Measurements from ENCODE around the gene FZD4. TPM values are rescaled to one million over a fixed set of nuclear protein-coding genes. Genes with fewer than 3 reads are reported as not detected.
A peak's percentile ranks its signal among the peaks of the same experiment; 100 is the strongest.
"Not testable (repeated sequence)": the region's sequence is repeated elsewhere in the genome, so short reads cannot be mapped to it uniquely, and the experiment has no call there.

Gene FZD4
- total RNA-seq (41.4 TPM), polyA plus RNA-seq (ENCODE audit: insufficient read depth, low read depth, low replicate concordance) (21.4 TPM)
- long read RNA-seq, donor 1, full-length matches to known transcripts = 11 of 11 reads
- long read RNA-seq, donor 1, partial matches to known transcripts = 0 of 11 reads
- long read RNA-seq, donor 1, other reads (novel, unspliced or antisense) = 0 of 11 reads
- long read RNA-seq, donor 2, full-length matches to known transcripts = 18 of 18 reads
- long read RNA-seq, donor 2, partial matches to known transcripts = 0 of 18 reads
- long read RNA-seq, donor 2, other reads (novel, unspliced or antisense) = 0 of 18 reads
- long read RNA-seq, donor 3, full-length matches to known transcripts = 11 of 11 reads
- long read RNA-seq, donor 3, partial matches to known transcripts = 0 of 11 reads
- long read RNA-seq, donor 3, other reads (novel, unspliced or antisense) = 0 of 11 reads
- long read RNA-seq, donor 4, full-length matches to known transcripts = 13 of 13 reads
- long read RNA-seq, donor 4, partial matches to known transcripts = 0 of 13 reads
- long read RNA-seq, donor 4, other reads (novel, unspliced or antisense) = 0 of 13 reads
- long read RNA-seq, donor 5 = 0 reads
- long read RNA-seq, donor 6, full-length matches to known transcripts = 2 of 2 reads
- long read RNA-seq, donor 6, partial matches to known transcripts = 0 of 2 reads
- long read RNA-seq, donor 6, other reads (novel, unspliced or antisense) = 0 of 2 reads
- long read RNA-seq, donor 7, full-length matches to known transcripts = 3 of 14 reads
- long read RNA-seq, donor 7, partial matches to known transcripts = 0 of 14 reads
- long read RNA-seq, donor 7, other reads (novel, unspliced or antisense) = 11 of 14 reads
- long read RNA-seq, donor 8, full-length matches to known transcripts = 7 of 7 reads
- long read RNA-seq, donor 8, partial matches to known transcripts = 0 of 7 reads
- long read RNA-seq, donor 8, other reads (novel, unspliced or antisense) = 0 of 7 reads
- long read RNA-seq, donor 9, full-length matches to known transcripts = 11 of 21 reads
- long read RNA-seq, donor 9, partial matches to known transcripts = 10 of 21 reads
- long read RNA-seq, donor 9, other reads (novel, unspliced or antisense) = 0 of 21 reads
- long read RNA-seq, donor 10, full-length matches to known transcripts = 9 of 9 reads
- long read RNA-seq, donor 10, partial matches to known transcripts = 0 of 9 reads
- long read RNA-seq, donor 10, other reads (novel, unspliced or antisense) = 0 of 9 reads

- peak within 1 kb of the TSS; percentile 86 to 95 (median 93) for H3K9ac ChIP-seq (ENCODE audit: low read length in 3 of 3)
- H3K4me1 ChIP-seq (ENCODE audit: control insufficient read depth in 2 of 3, insufficient read depth in 2 of 3, low read depth in 1 of 3, low read length in 3 of 3) = peaks cover 10 to 33% (median 24%) of the 10 kb centered on the region in 3 donors
- H3K27ac ChIP-seq (ENCODE audit: low read depth in 2 of 2, low read length in 2 of 2) = peak within 1 kb of the TSS; percentile 97 to 98
- DNase-seq (peak; percentile 93 to 97 (median 95)), FAIRE-seq (no peak)
- H3K9me3 ChIP-seq (ENCODE audit: control insufficient read depth in 2 of 3, insufficient read depth in 1 of 3, low read length in 3 of 3) = no peaks in the 10 kb centered on the region
- no peaks in the 10 kb centered on the region for H3K27me3 ChIP-seq (ENCODE audit: control insufficient read depth, insufficient read depth, low read length)
- H3K36me3 ChIP-seq (ENCODE audit: control insufficient read depth in 2 of 3, insufficient read depth in 3 of 3, low read length in 3 of 3) = peaks cover 9 to 15% (median 9%) of the 10 kb centered on the region in 3 donors
- peak; percentile 32 for TF ChIP-seq CTCF (IDR thresholded peaks at IDR 0.05; ENCODE audit: borderline replicate concordance, extremely low read depth, insufficient read depth)
- intact Hi-C loops (cut with DNase I) = no loop called here
- peak within 1 kb of the TSS; percentile 91 to 95 (median 95) for H3K4me3 ChIP-seq (ENCODE audit: low read length in 3 of 3)
These were observed at the start of gene FZD4 for GRCh38 chr11:86955361-86956120. Gene FZD4 (minus strand): TSS chr11:86955395. CDS start chr11:86955085, 310 bp downstream.

GRCh38 chr11:87004281-87004680, 49.1 kb upstream of the FZD4 start:
- H3K27ac ChIP-seq (ENCODE audit: low read depth in 2 of 2, low read length in 2 of 2); H3K4me3 ChIP-seq (ENCODE audit: low read length in 3 of 3); H3K9me3 ChIP-seq (ENCODE audit: control insufficient read depth in 2 of 3, insufficient read depth in 1 of 3, low read length in 3 of 3); intact Hi-C loops (cut with DNase I); H3K9ac ChIP-seq (ENCODE audit: low read length in 3 of 3); FAIRE-seq; H3K27me3 ChIP-seq (ENCODE audit: control insufficient read depth, insufficient read depth, low read length); DNase-seq; H3K36me3 ChIP-seq (ENCODE audit: control insufficient read depth in 2 of 3, insufficient read depth in 3 of 3, low read length in 3 of 3); H3K4me1 ChIP-seq (ENCODE audit: control insufficient read depth in 2 of 3, insufficient read depth in 2 of 3, low read depth in 1 of 3, low read length in 3 of 3): not testable (repeated sequence)

- no peak for TF ChIP-seq CTCF (IDR thresholded peaks at IDR 0.05; ENCODE audit: borderline replicate concordance, extremely low read depth, insufficient read depth)
- no peak for DNase-seq
- Histone ChIP-seq H3K36me3 (ENCODE audit: control insufficient read depth in 2 of 3, insufficient read depth in 3 of 3, low read length in 3 of 3) (no peaks in the 10 kb centered on the region), H3K4me3 (ENCODE audit: low read length in 3 of 3) (no peak overlapping the region), H3K27ac (ENCODE audit: low read depth in 2 of 2, low read length in 2 of 2) (no peak overlapping the region), H3K4me1 (ENCODE audit: control insufficient read depth in 2 of 3, insufficient read depth in 2 of 3, low read depth in 1 of 3, low read length in 3 of 3) (no peaks in the 10 kb centered on the region), H3K27me3 (ENCODE audit: control insufficient read depth, insufficient read depth, low read length) (no peaks in the 10 kb centered on the region), H3K9me3 (ENCODE audit: control insufficient read depth in 2 of 3, insufficient read depth in 1 of 3, low read length in 3 of 3) (no peaks in the 10 kb centered on the region), H3K9ac (ENCODE audit: low read length in 3 of 3) (no peak overlapping the region)
- FAIRE-seq = no peak
- intact Hi-C loops (cut with DNase I) = no loop called here
These were observed 47.7 kb upstream of the FZD4 start for GRCh38 chr11:87002918-87003317.

Data from kidney (tissue), 22 donors.